Measurements from ENCODE around the gene FAT1. TPM values are rescaled to one million over a fixed set of nuclear protein-coding genes. Genes with fewer than 3 reads are reported as not detected.

Gene FAT1
- total RNA-seq, 2 experiments from 2014 or later: under 0.01 to 0.08 TPM

- CTCF ChIA-PET (ENCODE audit: unreplicated experiment): interaction anchor here (0.6 kb wide), 1 partner anchor 16 kb away, joined by 3 read pairs; no protein-coding TSS in a partner anchor
- H3K27ac ChIP-seq (ENCODE audit: low read depth, low read length, poor library complexity, severe bottlenecking): no peak overlapping the region
- no peaks in the 10 kb centered on the region for H3K4me1 ChIP-seq (ENCODE audit: insufficient read depth, low read length, poor library complexity, severe bottlenecking)
- no peaks in the 10 kb centered on the region for H4K20me1 ChIP-seq (ENCODE audit: insufficient read depth, low read length)
- no TSS peak for BruUV-seq (replicated peaks)
- intact Hi-C loops (cut with micrococcal nuclease; ENCODE audit: unreplicated experiment): no loop called here
- no peak for DNase-seq (ENCODE audit: low spot score)
- no peaks in the 10 kb centered on the region for H3K79me2 ChIP-seq (ENCODE audit: insufficient read depth, low read depth, low read length)
- H2AFZ ChIP-seq (ENCODE audit: low read length): no peak overlapping the region
- H3K9me3 ChIP-seq (ENCODE audit: low read length): no peaks in the 10 kb centered on the region
- TF ChIP-seq, protein P1, sequence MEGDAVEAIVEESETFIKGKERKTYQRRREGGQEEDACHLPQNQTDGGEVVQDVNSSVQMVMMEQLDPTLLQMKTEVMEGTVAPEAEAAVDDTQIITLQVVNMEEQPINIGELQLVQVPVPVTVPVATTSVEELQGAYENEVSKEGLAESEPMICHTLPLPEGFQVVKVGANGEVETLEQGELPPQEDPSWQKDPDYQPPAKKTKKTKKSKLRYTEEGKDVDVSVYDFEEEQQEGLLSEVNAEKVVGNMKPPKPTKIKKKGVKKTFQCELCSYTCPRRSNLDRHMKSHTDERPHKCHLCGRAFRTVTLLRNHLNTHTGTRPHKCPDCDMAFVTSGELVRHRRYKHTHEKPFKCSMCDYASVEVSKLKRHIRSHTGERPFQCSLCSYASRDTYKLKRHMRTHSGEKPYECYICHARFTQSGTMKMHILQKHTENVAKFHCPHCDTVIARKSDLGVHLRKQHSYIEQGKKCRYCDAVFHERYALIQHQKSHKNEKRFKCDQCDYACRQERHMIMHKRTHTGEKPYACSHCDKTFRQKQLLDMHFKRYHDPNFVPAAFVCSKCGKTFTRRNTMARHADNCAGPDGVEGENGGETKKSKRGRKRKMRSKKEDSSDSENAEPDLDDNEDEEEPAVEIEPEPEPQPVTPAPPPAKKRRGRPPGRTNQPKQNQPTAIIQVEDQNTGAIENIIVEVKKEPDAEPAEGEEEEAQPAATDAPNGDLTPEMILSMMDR (conservative IDR thresholded peaks at IDR 0.05; ENCODE audit: low read length): no peak
- no peak for TF ChIP-seq EZH2phosphoT487 (IDR thresholded peaks at IDR 0.05; ENCODE audit: borderline replicate concordance, low read depth, low read length)
- no peak overlapping the region for H3K4me2 ChIP-seq (ENCODE audit: low read length)
- H3K4me3 ChIP-seq (ENCODE audit: low read depth, low read length, poor library complexity, severe bottlenecking): no peak overlapping the region
- H3K36me3 ChIP-seq (ENCODE audit: insufficient read depth, low read length): no peaks in the 10 kb centered on the region
- H3K9me2 ChIP-seq (ENCODE audit: insufficient read depth, low read length): no peaks in the 10 kb centered on the region
- POLR2A ChIA-PET: interaction anchor here (0.6 kb wide), 2 partner anchors 1086 to 1138 kb away, joined by 3 to 8 read pairs; no protein-coding TSS in a partner anchor
These were observed 169.9 kb downstream of the FAT1 start for GRCh38 chr4:186553717-186554116.

DNA sequence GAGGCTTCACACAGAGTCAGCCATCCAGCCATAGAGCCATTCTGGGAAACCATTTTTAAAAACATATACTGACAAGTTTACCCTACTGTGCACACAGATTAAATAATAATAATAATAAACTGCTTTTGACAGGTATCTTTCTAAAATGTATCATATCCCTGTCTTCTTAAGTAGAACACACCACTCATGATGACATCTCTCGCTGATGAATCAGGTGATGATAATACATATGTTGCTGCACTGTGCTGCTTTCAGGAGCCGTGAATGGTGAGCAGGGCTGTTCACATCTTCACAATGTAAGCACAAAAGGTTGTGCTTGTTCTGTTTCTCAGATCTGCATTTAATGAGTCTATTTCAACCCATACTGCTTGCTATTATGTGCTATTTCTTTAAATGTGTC, 171.8 kb downstream of the FAT1 start:
- Histone ChIP-seq H3K4me3 (ENCODE audit: low read depth, low read length, poor library complexity, severe bottlenecking) (no peak overlapping the region), H3K27ac (ENCODE audit: low read depth, low read length, poor library complexity, severe bottlenecking) (no peak overlapping the region), H3K9me3 (ENCODE audit: low read length) (no peaks in the 10 kb centered on the region), H3K9me2 (ENCODE audit: insufficient read depth, low read length) (no peaks in the 10 kb centered on the region), H3K36me3 (ENCODE audit: insufficient read depth, low read length) (no peaks in the 10 kb centered on the region), H3K79me2 (ENCODE audit: insufficient read depth, low read depth, low read length) (no peaks in the 10 kb centered on the region), H3K4me1 (ENCODE audit: insufficient read depth, low read length, poor library complexity, severe bottlenecking) (no peaks in the 10 kb centered on the region), H4K20me1 (ENCODE audit: insufficient read depth, low read length) (no peaks in the 10 kb centered on the region), H2AFZ (ENCODE audit: low read length) (no peak overlapping the region), H3K4me2 (ENCODE audit: low read length) (no peak overlapping the region)
- intact Hi-C loops (cut with micrococcal nuclease; ENCODE audit: unreplicated experiment): no loop called here
- BruUV-seq (replicated peaks): no TSS peak
- TF ChIP-seq, protein P1 (conservative IDR thresholded peaks at IDR 0.05; ENCODE audit: low read length): no peak
- TF ChIP-seq EZH2phosphoT487 (IDR thresholded peaks at IDR 0.05; ENCODE audit: borderline replicate concordance, low read depth, low read length): no peak
- no peak for DNase-seq (ENCODE audit: low spot score)
- ChIA-PET POLR2A (no interaction called here), CTCF (ENCODE audit: unreplicated experiment) (no interaction called here)

DNA sequence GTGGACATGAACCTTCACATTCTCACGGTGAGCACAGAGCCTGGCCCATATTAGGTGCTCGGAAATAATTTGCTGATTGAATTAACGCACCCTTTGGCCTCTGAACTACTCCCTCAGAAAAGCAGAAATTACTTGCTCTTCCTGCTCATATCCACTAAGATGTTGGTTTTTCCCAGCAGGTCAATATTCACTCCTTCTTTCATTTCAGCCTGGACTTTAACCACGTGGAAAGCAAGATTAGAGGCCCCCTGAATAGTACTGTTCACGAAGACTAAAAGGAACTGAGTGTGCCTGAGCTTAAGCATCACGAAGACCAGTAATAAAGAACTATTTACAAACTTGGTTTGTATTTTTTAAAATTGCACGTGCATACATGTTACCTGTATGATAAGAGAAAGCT, 178.2 kb downstream of the FAT1 start:
- POLR2A ChIA-PET: interaction anchor here (0.6 kb wide), 1 partner anchor 22 kb away, joined by 4 read pairs; no protein-coding TSS in a partner anchor
- Histone ChIP-seq H3K27ac (ENCODE audit: low read depth, low read length, poor library complexity, severe bottlenecking) (no peak overlapping the region), H3K4me1 (ENCODE audit: insufficient read depth, low read length, poor library complexity, severe bottlenecking) (no peaks in the 10 kb centered on the region), H3K4me3 (ENCODE audit: low read depth, low read length, poor library complexity, severe bottlenecking) (no peak overlapping the region), H3K79me2 (ENCODE audit: insufficient read depth, low read depth, low read length) (no peaks in the 10 kb centered on the region), H3K9me3 (ENCODE audit: low read length) (no peaks in the 10 kb centered on the region), H2AFZ (ENCODE audit: low read length) (no peak overlapping the region), H4K20me1 (ENCODE audit: insufficient read depth, low read length) (no peaks in the 10 kb centered on the region), H3K36me3 (ENCODE audit: insufficient read depth, low read length) (no peaks in the 10 kb centered on the region), H3K9me2 (ENCODE audit: insufficient read depth, low read length) (no peaks in the 10 kb centered on the region), H3K4me2 (ENCODE audit: low read length) (no peak overlapping the region)
- intact Hi-C loops (cut with micrococcal nuclease; ENCODE audit: unreplicated experiment): no loop called here
- BruUV-seq (replicated peaks): no TSS peak
- CTCF ChIA-PET (ENCODE audit: unreplicated experiment): no interaction called here
- TF ChIP-seq EZH2phosphoT487 (IDR thresholded peaks at IDR 0.05; ENCODE audit: borderline replicate concordance, low read depth, low read length): no peak
- TF ChIP-seq, protein P1 (conservative IDR thresholded peaks at IDR 0.05; ENCODE audit: low read length): no peak
- no peak for DNase-seq (ENCODE audit: low spot score)

All from OCI-LY7 (cell line).